GM18870 (cell line): ENCODE data around the gene MEIS3.
"Not testable (repeated sequence)": the region's sequence is repeated elsewhere in the genome, so short reads cannot be mapped to it uniquely, and the experiment has no call there.

Experiments used
- ATAC-seq: cut with Tn5 transposase; IDR thresholded peaks from one replicate; pipeline ENCODE4 v1.9.1; 2021; ENCODE audit warnings: moderate library complexity; ENCODE audit not compliant: unreplicated experiment

MEIS3 gene

GRCh38 chr19:47365455-47365854 lies 53.9 kb downstream of the MEIS3 start:
- not testable (repeated sequence) for ATAC-seq

DNA sequence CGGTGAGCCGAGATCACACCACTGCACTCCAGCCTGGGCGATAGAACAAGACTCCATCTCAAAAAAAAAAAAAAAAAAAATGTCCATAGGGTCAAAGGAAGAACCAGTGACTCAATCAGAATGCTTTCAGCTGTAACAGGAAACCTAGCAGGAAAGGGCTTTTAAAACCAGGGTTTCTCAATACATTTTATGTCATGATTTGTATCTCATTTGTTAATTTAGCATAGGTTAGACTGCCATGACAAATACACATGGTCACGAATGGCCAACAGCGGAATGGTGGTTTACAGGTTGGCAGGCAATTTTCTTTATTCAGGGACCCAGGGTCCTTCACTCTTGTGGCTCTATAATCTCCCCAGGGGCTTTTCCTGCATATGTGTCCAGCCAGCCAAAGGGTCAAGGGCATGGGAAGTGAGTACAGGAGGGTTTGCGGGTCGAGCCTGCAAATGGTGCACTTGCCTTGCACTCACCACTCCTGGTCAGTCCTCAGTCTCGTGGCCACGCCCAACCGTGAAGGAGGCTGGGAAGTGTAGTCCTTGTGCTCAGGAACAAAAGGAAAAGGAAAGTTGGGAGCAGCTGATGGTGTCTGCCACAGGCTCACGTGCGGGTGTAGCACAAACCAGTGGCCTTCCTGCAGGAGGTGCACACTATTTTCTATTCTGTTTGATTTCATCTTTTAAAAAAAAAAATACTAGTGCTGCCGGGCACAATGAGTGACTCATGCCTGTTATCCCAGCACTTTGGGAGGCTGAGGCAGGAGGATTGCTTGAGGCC lies 55.4 kb downstream of the MEIS3 start:
- no peak for ATAC-seq

- ATAC-seq = no peak
Observed at GRCh38 chr19:47362321-47362720, 57.0 kb downstream of the MEIS3 start.

DNA sequence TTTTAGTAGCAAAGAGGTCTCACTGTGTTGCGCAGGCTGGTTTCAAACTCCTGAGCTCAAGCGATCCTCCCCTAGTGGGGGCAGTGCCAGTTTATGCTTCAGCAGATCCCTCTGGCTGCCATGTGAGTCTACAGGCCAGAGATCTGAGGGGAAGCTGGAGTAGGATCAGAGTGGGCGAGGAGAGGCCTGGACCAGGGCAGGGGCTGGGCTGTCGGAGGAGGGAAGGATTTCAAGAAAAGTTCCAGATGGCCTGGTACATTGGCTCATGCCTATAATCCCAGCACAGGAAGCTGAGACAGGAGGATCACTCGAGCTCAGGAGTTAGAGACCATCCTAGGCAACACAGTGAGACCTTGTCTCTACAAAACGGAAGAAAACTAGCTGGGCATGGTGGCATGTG lies 60.4 kb downstream of the MEIS3 start:
- no peak for ATAC-seq

GRCh38 chr19:47357788-47358680 lies 61.3 kb downstream of the MEIS3 start:
- no peak for ATAC-seq

DNA sequence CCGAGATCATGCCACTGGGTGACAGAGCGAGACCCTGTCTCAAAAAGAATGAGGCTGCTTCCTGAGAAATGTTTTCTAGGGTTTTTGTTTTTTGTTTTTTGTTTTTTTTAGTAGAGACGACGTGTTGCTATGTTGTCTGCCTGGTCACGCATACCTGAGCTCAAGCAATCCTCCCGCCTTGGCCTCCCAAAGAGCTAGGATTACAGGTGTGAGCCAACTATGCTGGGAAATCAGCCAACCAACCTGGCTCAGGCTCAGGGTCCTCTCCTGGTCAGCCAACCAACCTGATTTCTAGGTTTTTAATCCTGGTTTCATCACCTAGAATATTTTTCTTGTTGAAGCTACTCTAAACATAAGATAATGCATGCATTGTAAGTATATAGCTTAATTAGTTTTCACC lies 62.4 kb downstream of the MEIS3 start:
- no peak for ATAC-seq

DNA sequence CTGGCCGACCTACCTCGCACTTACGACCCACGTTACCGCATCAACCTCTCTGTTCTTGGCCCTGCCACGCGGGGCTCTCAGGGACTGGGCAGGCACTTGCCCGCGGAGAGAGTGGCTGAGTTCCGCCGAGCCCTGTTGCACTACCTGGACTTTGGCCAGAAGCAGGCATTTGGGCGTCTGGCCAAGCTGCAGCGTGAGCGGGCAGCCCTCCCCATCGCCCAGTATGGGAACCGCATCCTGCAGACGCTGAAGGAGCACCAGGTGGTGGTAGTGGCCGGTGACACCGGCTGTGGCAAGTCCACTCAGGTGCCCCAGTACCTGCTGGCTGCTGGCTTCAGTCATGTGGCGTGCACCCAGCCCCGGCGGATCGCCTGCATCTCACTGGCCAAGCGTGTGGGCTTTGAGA lies 66.0 kb downstream of the MEIS3 start:
- ATAC-seq = no peak
